Activated naive CD4-positive, alpha-beta T cell treated with anti-CD3 and anti-CD28 coated beads, Interleukin-2, amount 50 U/mL, for 72 hours (primary cell): ENCODE data around the gene IGFL3. TPM values are rescaled to one million over a fixed set of nuclear protein-coding genes. Genes with fewer than 3 reads are reported as not detected.
"Not testable (repeated sequence)": the region's sequence is repeated elsewhere in the genome, so short reads cannot be mapped to it uniquely, and the experiment has no call there.

Experiments used
- ATAC-seq, 2 donors: fragments of 150-1000 bp; cut with Tn5 transposase; 2 replicates each; pipeline ENCODE4 v1.10.0; 2021; ENCODE audit warnings: mild to moderate bottlenecking in 2 of 2, moderate library complexity in 2 of 2
- DNase-seq, 2 donors: peaks; one replicate each; pipeline ENCODE4 v3.0.0; 2021 to 2022; ENCODE audit warnings: low spot score in 2 of 2
- H3K27ac Mint-ChIP-seq, 2 donors: one replicate each; pipeline ENCODE4 v1.8.0; 2022; ENCODE audit warnings: mild to moderate bottlenecking in 2 of 2, mixed read lengths in 2 of 2
- H3K36me3 Mint-ChIP-seq, 2 donors: one replicate each; pipeline ENCODE4 v1.8.0; 2022; ENCODE audit warnings: mixed read lengths in 2 of 2
- H3K9me3 Mint-ChIP-seq, 2 donors: one replicate each; pipeline ENCODE4 v1.8.0; 2022; ENCODE audit warnings: mixed read lengths in 2 of 2
- total RNA-seq, 2 donors: library from RNA; stranded (reverse); gene quantifications; one replicate each; pipeline ENCODE4 v1.2.3, GENCODE V29; 2022

IGFL3 gene
- total RNA-seq, 2 donors from 2014 or later: not detected

GRCh38 chr19:46089432-46089831 is 35.1 kb downstream of the IGFL3 start:
- H3K9me3 Mint-ChIP-seq: peaks cover 17 to 33% of the 10 kb centered on the region in 2 donors
- no peak overlapping the region for H3K27ac Mint-ChIP-seq
- DNase-seq (no peak), ATAC-seq (no peak)
- peaks cover 19 to 30% of the 10 kb centered on the region in 2 donors for H3K36me3 Mint-ChIP-seq

GRCh38 chr19:46088101-46088500 is 36.4 kb downstream of the IGFL3 start:
- Mint-ChIP-seq H3K36me3 (peaks cover 19 to 31% of the 10 kb centered on the region in 2 donors), H3K9me3 (peaks cover 17 to 33% of the 10 kb centered on the region in 2 donors), H3K27ac (no peak overlapping the region)
- DNase-seq (no peak), ATAC-seq (no peak)

- DNase-seq (no peak), ATAC-seq (no peak)
- Mint-ChIP-seq H3K36me3 (peaks cover 16 to 28% of the 10 kb centered on the region in 2 donors), H3K27ac (no peak overlapping the region), H3K9me3 (peaks cover 17 to 30% of the 10 kb centered on the region in 2 donors)
These were observed 38.6 kb downstream of the IGFL3 start for GRCh38 chr19:46085888-46086287.

- ATAC-seq: peak in 1 of 2 donors; percentile 14
- H3K27ac Mint-ChIP-seq: no peak overlapping the region
- peaks cover 0 to 36% of the 10 kb centered on the region in 2 donors for H3K36me3 Mint-ChIP-seq
- DNase-seq: no peak
- peaks cover 13 to 14% of the 10 kb centered on the region in 2 donors for H3K9me3 Mint-ChIP-seq
These were observed 41.8 kb downstream of the IGFL3 start for GRCh38 chr19:46082728-46083050.

GRCh38 chr19:46081928-46082727 is 42.4 kb downstream of the IGFL3 start:
- ATAC-seq: peak; percentile 59 to 62
- H3K27ac Mint-ChIP-seq: no peak overlapping the region
- peaks cover 8 to 13% of the 10 kb centered on the region in 2 donors for H3K9me3 Mint-ChIP-seq
- peak in 1 of 2 donors; percentile 30 for DNase-seq
- peaks cover 0 to 40% of the 10 kb centered on the region in 2 donors for H3K36me3 Mint-ChIP-seq

GRCh38 chr19:46080561-46080960 is 43.9 kb downstream of the IGFL3 start:
- Mint-ChIP-seq H3K36me3 (peaks cover 0 to 35% of the 10 kb centered on the region in 2 donors), H3K27ac (no peak overlapping the region), H3K9me3 (peaks cover 0 to 5% of the 10 kb centered on the region in 2 donors)
- no peak for DNase-seq
- no peak for ATAC-seq

GRCh38 chr19:46079576-46079975 is 44.9 kb downstream of the IGFL3 start:
- H3K27ac Mint-ChIP-seq: no peak overlapping the region

GRCh38 chr19:46078573-46079332 is 45.7 kb downstream of the IGFL3 start:
- ATAC-seq (peak; percentile 57 to 62), DNase-seq (peak in 1 of 2 donors; percentile 62)
- H3K9me3 Mint-ChIP-seq, H3K27ac Mint-ChIP-seq: not testable (repeated sequence)
- peaks cover 0 to 30% of the 10 kb centered on the region in 2 donors for H3K36me3 Mint-ChIP-seq

More at GRCh38 chr19:46079576-46079975, 44.9 kb downstream of the IGFL3 start:
- Mint-ChIP-seq H3K9me3 (no peaks in the 10 kb centered on the region), H3K36me3 (peaks cover 0 to 33% of the 10 kb centered on the region in 2 donors)
- ATAC-seq: no peak
- DNase-seq: no peak

GRCh38 chr19:46077815-46078167 is 46.7 kb downstream of the IGFL3 start:
- DNase-seq: no peak
- H3K27ac Mint-ChIP-seq: peak overlapping the region in 1 of 2 donors; percentile 39
- H3K9me3 Mint-ChIP-seq: no peaks in the 10 kb centered on the region
- peaks cover 0 to 30% of the 10 kb centered on the region in 2 donors for H3K36me3 Mint-ChIP-seq
- no peak for ATAC-seq

GRCh38 chr19:46076951-46077814 is 47.3 kb downstream of the IGFL3 start:
- H3K27ac Mint-ChIP-seq: peak overlapping the region in 1 of 2 donors; percentile 39
- no peaks in the 10 kb centered on the region for H3K9me3 Mint-ChIP-seq
- peak; percentile 45 to 77 for ATAC-seq
- H3K36me3 Mint-ChIP-seq: peaks cover 0 to 30% of the 10 kb centered on the region in 2 donors
- peak in 1 of 2 donors; percentile 50 for DNase-seq

- H3K36me3 Mint-ChIP-seq: peaks cover 0 to 30% of the 10 kb centered on the region in 2 donors
- DNase-seq (no peak), ATAC-seq (no peak)
- H3K9me3 Mint-ChIP-seq: no peaks in the 10 kb centered on the region
- H3K27ac Mint-ChIP-seq: no peak overlapping the region
These were observed 48.2 kb downstream of the IGFL3 start for GRCh38 chr19:46076031-46076880.

- no peak for DNase-seq
- no peaks in the 10 kb centered on the region for H3K9me3 Mint-ChIP-seq
- peaks cover 0 to 15% of the 10 kb centered on the region in 2 donors for H3K36me3 Mint-ChIP-seq
- H3K27ac Mint-ChIP-seq: no peak overlapping the region
- ATAC-seq: peak in 1 of 2 donors; percentile 53
These were observed 51.1 kb downstream of the IGFL3 start for GRCh38 chr19:46073268-46073922.
